ENCODE measurements around the gene PNLDC1.
"Not testable (repeated sequence)": the region's sequence is repeated elsewhere in the genome, so short reads cannot be mapped to it uniquely, and the experiment has no call there.

Gene PNLDC1

DNA sequence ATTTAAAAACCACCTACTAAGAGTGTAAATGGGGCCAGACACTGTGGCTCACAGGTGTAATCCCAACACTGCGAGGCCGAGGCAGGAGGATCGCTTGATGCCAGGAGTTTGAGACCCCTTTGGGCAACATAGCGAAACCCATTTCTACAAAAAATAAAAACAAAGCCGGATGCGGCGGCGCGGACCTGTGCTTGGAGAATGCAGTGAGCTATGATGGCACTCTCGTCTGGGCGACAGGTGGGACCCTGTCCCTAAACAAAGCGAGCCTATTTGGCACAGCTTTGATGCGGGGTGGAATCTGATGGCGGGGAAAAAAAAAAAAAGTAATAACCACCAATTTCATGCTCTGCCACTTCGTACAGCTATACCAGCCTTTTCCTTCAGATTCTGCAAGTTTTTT, 11.8 kb upstream of the PNLDC1 start:
- DNase-seq: peak in 1 of 2 donors; percentile 29

DNA sequence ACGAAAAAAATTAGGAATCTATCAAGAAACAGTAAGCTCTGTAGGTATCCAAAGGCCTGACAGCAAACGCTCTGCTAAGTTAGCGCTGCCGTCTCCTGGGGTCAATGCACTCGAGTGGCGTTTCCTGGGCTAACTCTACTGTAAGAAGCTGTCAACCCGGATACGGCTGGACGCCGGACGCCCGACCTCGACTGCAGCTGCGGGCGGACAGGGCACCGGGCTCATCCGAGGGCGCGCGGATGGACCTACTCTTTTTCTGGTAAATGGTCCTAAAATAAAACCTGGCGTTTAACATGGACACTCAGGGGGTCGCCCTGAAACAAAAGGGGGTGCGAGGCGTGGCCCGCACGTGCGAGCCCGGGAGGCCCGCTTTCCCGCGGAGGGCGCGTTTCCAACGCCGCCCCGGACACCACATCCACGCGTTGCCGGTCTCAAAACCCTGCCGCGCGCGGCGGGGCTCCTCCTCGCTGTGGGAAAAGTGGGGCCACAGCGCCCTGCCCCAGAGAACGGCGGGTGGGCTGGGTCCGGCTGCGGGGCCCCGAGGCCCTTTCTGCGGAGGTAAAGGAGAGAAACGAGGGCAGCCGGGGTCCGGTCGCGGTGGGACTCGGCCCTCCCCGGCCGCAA, 11.2 kb upstream of the PNLDC1 start:
- DNase-seq: peak; percentile 18 to 24

DNA sequence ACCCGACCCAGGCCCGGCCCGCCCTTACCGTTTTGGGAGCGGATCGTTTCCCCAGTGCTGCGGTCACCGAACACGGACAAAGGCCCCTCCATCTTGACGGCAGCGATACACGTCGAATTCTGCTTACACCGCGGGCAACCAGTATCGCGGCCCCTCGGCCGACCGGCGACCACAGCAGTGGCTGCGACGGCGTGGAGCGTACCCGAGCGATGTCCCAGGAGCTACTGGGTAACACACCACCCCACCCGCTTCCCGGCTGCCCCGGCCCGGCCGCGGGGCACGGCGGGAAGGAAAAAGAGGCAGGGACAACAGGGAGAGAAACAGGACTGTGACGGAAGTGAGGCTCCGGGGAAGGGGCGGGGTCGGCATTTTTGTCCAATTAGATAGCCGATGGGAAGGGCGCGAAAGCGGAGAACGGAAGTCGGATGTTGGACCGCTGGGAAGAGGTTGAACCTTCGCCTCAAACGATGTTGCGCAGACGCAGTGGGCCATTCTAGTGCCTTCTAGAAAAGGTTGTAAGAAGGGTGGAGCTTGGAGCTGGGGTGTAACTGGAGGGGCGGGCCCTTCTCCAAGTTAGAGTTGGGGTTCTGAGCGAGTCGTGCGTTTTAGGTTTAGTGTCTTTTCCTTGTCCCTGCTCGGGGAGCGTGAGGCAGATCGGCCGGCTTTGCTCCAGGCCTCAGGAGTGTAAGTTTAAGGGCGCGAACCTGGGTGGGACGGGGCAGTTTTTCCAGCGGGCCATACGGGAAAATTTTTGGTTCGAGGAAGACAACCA, 10.5 kb upstream of the PNLDC1 start, which contains the start of gene TCP1:
TCP1 (minus strand) TSS at position 226 of the 772 bp plus-strand sequence; CDS start at position 92, 134 bp downstream.
- DNase-seq: peak; percentile 99 to 100

DNA sequence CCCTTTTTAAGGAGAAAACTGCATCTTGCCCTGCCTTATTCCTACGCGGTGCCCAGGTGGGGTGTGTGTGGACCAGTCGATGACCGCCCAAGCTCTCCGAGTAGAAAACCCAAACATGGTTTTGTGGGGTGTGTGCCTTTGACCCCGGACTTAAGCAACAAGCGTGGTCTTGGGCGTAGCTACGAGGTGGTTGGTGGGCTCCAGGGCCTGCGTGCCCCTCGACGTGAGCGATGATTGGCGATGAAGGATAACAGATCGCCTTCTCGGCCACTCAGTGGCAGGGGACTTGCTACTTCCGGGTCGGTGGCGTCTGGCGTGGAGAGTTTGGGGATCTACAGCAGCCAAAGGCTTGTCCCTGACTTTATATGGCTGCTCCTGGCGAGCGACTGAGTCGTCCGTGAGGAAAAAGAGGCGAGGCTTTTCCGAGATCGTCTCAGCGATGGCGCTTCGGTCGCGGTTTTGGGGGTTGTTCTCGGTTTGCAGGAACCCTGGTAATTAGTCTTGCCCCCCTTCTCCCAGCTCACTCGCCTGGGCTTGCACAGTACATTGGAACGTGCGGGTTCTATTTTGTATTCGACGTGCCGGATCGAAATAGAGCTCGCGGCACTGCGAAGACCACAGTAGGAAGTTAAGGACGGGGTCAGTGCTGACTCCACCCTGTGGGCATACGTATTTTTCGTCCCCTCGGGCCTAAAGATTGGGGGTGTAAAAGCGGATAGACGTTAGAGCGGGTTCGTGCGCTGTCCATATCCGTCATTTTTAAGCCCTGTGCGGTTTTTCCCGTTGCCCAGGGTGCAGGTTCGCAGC, 9.7 kb upstream of the PNLDC1 start, which contains the start of gene MRPL18:
MRPL18 (plus strand) TSS at position 319 of the 807 bp plus-strand sequence; CDS start at position 440, 121 bp downstream.
- peak; percentile 91 for DNase-seq

DNA sequence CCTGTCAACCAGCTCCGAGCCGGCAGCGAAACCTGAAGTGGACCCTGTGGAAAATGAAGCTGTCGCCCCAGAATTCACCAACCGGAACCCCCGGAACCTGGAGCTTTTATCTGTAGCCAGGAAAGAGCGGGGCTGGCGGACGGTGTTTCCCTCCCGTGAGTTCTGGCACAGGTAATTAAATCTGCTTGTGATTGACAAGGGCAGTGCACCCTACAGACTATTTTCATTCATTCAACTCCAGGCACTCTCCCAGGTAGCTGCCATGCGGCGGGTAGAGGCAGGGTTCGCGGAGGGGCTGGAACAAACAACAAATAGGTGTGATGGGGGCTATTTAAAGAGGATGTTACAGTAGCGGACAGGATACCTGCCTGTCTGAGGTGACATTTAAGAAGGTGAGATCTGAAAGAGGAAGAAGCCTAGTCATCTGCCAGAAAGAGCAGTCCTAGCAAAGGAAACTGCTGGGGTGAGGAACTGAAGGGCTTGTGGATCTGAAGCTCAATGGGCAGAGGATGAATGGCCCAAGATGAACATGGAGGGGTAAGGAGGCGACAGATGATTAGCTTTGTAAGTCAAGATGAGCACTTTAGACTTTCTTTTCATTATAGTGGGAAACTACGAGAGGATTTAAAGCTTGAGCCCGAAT, 9.0 kb upstream of the PNLDC1 start:
- peak in 1 of 2 donors; percentile 28 for DNase-seq

DNA sequence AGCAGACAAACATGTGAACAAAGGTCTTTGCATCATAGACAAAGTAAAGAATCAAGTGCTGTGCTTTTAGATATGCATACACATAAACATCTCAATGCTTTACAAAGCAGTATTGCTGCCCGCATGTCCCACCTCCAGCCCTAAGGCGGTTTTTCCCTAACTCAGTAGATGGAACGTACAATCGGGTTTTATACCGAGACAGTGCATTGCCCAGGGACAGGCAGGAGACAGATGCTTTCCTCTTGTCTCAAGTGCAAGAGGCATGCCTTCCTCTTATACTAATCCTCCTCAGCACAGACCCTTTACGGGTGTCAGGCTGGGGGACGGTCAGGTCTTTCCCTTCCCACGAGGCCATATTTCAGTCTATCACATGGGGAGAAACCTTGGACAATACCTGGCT, 5.1 kb upstream of the PNLDC1 start:
- not testable (repeated sequence) for DNase-seq

DNA sequence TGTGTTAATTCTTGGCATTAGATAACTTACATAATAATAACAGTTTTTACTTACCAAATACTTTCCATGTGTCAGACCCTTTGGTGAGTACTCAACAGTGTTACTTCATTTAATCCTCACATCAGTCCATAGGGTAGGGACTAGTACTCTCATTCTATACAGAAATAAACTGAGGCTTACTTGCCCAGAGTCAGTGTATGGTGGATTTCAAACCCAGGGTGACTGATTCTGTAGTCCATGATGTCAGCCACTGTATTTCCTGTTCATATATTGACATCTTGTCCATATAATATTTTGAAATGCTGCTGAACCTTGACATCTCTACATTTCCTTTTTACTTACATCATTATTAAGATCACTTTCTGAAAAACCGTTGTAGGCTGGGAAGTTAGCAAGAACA, 2.5 kb upstream of the PNLDC1 start:
- DNase-seq: no peak

DNA sequence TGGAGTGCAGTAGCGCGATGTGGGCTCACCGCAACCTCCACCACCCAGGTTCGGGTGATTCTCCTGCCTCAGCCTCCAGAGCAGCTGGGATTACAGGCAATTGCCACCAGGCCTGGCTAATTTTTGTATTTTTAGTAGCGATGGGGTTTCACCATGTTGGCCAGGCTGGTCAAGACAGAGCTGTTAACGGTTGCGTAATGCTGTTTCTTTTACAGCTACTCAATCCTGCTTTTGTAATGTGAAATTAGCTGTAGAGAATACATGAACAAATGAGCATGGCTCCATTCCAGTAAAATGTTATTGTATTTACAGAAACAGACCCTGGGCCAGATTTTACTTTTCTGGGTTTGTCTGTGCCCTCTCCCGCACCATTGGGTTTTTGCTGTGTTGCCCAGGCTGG, 1.9 kb downstream of the PNLDC1 start:
- no peak for DNase-seq

DNA sequence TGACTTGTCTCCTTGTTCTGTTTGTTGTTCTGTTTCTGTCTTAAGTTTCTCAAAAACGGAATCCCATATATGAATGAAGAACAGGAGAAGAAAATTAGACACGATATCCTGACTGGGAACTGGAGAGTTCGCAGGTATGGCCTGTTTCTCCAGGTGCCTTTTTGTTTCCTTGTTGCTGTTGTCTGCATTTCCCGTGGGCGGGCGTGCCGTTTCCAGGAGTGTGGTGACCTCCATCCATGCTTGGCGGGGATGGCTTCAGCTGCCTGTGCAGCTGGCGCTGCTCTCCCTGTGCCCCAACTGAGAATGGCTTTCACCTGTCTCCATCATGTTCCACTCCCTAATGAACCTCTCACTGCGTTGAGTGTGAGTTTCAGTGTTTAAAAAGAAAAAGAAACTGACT, 4.4 kb downstream of the PNLDC1 start:
- no peak for DNase-seq

DNA sequence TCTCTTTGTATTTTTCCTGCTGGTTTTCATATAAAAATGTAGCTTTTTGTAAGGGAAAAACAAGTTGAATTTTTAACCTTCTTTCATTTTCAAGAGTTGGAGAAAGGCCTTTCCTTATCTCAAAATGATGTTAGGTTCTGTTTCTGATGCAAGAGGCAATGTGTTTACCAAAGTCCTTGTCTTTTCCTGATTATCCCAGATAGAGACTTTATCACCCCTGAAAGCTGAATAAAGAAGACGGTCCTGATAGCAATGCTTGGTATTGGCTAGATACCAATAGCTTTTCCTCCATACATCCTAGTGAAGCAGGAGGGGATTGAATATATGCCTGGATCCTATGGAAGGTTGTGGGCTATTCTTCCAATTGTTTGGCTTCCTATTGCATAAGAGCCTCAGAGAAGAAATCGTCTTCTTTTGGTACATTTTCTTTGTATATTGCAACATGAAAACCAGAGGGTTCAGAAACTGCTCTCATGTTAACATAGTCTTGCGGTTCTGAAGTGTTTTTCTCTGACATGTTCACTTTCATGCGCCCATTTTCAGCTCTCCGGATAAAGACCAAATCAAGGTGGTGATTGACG, 5.5 kb downstream of the PNLDC1 start:
- DNase-seq: no peak

DNA sequence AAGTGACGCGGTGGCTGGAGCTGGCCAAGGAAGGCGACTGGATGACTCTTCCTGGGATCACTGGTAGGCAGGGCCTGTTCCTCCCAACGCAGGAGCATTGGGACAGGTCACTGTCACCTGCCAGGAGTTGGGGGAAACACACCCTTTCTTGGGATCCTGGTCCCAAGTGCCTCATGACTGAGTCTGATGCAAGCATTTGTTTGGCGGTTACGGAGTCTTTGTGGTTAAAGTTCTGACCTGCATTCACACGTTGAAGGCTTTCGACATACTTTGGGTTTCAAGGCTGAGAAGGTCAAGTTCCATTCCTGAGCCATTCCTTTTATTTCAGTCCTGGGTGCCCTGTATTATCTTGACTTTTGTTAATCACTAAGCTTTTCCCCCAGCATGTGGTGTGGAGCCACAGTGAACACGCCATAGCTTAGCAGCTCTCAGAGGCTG, 6.0 kb downstream of the PNLDC1 start:
- DNase-seq: no peak

DNA sequence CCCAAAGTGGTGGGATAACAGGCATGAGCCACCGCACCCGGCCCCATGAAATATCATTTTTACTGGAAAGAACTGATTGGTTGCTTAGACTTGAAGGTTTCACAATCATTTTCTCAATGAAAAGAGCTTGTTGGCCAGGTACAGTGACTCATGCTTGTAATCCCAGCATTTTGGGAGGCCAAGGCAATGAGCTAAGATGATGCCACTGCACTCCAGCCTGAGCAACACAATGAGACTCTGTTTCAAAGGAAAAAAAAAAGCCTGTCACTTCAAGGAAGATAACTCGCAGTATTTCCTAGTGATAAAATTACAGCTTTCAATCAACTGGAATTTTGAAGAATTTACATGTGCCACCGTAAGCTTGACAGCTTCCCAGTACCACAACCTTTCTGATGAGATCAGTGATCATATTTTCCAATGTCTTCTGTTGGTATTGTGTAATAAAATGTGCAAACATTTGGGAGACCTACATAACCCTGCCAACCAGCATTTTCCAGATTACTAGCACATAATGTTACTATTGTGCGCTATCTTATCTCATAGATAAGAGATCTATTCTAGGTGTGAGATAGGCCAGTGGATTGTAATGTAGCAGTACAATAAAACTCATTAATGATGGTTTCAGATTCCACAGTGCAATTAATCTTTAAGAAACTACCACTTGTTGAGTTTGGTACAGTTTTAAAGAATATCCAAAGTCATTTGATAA, 7.2 kb downstream of the PNLDC1 start:
- DNase-seq: no peak

DNA sequence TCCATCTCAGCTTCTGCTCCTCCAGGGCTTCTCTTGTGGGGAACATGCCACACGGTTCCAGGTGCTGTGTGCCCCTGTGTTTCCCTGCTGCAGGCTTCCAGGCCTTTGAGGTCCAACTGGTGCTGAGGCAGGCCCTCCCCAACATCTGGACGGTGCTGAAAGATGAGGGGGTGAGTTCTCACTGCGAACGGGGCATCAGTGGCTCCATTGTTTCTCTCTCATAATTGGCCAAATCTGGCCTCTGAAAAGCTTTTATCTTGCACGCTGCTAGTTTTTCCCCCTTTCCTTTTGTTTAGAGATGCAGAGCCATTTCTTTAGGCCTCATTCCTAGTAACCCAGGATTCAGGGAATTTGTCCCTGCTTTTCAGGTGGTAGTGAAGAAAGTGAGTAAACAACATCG, 8.6 kb downstream of the PNLDC1 start:
- DNase-seq: no peak

DNA sequence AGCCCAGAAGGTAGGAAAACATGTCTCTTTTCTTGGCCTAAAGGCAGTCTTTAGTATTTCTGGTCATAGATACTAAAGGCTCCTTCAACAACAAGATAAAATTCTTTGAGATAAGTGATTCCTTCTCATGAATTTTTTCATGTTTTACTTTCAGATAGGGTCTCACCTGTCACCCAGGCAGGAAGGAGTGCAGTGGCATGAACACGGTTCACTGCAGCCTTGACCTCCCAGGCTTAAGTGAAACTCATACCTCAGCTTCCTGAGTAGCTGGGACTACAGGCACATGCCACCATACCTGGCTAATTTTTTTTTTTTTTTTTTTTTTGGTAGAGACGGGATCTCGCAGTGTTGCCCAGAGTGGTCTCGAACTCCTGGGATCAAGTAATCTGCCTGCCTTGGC, 9.1 kb downstream of the PNLDC1 start:
- DNase-seq: no peak

DNA sequence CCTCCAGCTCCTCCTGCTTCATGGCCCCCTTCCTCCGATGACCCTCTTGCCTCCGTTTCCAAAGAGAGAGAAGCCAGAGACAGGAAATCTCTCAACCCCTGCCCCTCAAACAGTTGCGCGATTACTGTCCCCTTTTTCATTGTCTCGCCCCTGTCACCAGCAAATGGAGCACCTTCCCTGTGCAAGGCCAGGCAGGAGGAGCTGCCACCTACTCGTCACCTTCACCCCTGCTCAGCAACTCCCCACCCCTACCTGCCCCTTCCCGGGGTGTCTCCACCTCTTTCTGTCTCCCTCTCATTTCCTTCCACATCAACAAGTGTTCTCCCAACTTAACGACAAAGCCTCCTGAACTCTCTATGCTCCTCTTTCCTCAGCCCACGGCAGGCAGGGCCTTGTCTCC, 13.7 kb downstream of the PNLDC1 start:
- no peak for DNase-seq

DNA sequence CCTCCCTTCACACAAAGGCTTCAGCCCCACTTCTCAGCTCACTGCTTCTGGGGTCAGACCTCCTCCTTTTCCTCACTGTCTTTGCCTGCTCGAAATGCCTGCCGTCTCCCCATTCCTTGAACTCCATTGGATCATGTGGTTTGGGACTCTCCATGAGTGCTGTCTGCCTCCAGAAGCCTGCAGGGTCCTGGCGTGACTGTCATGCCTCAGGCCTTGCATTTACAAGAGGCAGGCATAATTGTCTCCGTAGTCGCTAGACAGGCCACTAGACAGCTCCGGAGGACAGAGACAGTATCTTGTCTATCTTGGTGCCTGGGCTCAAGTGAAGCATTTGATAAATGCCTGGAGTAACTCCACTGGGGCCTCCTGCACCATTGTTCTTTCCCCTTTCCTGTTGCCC, 15.3 kb downstream of the PNLDC1 start:
- DNase-seq: no peak

DNA sequence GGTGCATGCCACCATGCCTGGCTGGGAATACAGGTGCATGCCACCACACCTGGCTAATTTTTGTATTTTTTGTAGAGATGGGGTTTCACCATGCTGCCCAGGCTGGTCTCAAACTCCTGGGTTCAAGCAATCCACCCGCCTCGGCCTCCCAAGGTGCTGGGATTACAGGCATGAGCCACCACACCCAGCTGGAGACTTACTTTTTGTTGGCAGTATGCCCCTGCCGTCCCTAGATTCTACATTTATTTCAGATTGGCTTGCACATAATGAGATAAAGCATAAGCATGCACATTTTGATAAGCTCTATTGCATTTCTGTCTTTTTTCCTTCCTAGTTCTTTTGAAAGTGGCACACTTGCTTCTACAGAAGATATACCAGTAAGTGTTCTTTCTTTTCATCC, 16.7 kb downstream of the PNLDC1 start:
- not testable (repeated sequence) for DNase-seq

DNA sequence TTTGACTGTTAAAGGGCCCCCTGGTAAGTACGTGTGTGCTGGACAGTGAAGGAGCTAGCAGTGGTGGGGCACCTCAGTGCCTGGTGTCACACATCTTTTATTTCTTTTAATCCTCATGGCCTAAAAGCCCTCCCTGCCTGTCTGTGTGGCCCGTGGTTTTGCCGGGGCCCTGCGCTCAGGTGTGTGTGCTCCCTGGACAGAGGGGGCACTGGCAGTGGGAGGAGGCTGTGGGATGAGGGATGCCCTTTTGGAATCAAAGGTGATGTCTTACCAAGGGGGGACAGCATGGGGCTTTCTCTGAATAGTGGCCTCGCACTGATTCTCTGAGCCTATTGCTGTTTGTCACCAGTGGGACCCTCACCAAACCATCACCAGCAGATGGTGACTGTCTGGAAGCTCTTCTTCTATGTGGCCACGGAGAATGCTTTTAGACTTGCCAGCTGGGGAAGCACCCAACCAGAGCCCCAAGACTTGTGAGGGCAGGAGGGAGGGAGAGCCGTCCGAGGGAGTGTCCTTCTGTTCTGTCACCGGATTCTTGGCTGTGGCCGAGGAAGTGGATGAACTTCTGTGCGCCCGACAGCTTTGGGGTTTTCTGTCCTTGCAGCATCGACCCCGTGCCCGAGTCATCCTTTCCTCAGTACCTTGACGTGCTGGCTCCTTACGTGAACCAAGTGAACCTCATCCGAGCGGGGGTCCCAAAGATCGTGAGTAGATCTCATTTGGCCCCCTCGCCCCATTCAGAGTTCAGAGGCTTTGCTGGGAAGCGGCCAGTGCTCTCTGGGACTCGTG, 18.1 kb downstream of the PNLDC1 start:
- DNase-seq: peak in 1 of 2 donors; percentile 14

DNA sequence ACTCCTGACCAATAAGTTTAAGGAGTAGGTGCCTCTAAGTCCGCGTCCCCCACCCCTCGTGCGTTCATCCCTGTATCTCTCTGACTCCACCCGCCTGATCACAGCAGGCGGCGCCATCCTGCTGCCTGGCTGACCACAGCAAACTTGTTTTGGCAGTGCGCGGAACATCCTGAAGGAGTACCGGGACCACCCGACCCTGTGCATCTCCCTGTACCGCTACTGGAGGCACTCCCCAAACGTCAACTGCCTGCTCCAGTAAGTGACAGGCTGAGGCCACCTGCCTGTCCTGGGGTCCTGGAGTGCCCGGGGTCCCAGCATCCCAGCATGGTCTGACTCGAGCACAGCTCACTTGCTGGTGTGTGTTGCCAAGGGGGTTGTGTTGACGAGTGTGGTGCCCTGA, 19.0 kb downstream of the PNLDC1 start:
- DNase-seq: no peak

DNA sequence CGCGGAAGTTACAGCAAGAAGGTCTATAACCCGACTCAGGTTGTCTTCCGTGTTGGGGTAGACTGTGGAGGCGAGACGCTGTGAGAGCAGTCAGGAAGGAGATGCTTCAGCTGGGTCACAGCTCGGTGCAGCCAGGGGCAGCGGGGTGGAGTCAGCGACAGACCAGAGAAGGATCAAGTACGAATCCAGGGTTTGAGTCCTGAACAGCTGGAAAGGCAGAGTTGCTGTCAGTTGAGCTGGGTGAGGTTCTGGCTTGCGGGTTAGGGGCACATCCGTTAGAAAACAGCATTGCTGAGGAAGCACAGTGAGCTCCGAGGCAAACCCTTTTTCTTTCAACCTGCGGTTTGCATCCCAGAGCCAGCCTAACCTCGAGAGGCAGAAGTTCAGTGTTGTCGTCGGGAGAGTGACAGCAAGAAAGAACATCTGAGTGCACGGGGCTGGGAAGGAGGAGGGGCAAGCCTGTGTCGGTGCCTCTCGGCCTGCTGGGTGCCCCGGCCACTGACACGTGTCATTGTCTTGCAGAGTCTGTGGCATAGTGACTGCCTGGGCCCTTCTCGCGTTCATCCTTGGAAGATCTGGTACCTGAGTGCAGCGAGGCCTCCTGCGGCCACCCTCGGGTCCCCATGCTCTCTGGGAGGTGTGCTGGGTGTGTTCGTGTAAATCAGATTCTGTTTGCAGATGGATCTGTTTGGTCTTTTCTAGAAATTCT, 20.0 kb downstream of the PNLDC1 start:
- DNase-seq: peak; percentile 22 to 31
